GM12864 (cell line): ENCODE measurements around the gene STX7.

Source experiments
- DNase-seq: peaks from one replicate; pipeline ENCODE4 v3.0.0-alpha.2; 2011; ENCODE audit warnings: low read depth
- H3K4me3 ChIP-seq: 2 replicates; pipeline ENCODE4 v1.5.1; 2011; ENCODE audit warnings: mild to moderate bottlenecking, low read depth, low read length, control low read depth
- TF ChIP-seq, protein P1 (sequence below): IDR thresholded peaks from 2 replicates; pipeline ENCODE4 v1.5.1; 2011; ENCODE audit warnings: low read depth, mild to moderate bottlenecking, moderate library complexity, low read length, control low read depth, inconsistent platforms; ENCODE audit errors: missing control alignments

The STX7 gene

GRCh38 chr6:132506869-132507808 is 5.8 kb downstream of the STX7 start:
- no peak overlapping the region for H3K4me3 ChIP-seq
- TF ChIP-seq, protein P1, sequence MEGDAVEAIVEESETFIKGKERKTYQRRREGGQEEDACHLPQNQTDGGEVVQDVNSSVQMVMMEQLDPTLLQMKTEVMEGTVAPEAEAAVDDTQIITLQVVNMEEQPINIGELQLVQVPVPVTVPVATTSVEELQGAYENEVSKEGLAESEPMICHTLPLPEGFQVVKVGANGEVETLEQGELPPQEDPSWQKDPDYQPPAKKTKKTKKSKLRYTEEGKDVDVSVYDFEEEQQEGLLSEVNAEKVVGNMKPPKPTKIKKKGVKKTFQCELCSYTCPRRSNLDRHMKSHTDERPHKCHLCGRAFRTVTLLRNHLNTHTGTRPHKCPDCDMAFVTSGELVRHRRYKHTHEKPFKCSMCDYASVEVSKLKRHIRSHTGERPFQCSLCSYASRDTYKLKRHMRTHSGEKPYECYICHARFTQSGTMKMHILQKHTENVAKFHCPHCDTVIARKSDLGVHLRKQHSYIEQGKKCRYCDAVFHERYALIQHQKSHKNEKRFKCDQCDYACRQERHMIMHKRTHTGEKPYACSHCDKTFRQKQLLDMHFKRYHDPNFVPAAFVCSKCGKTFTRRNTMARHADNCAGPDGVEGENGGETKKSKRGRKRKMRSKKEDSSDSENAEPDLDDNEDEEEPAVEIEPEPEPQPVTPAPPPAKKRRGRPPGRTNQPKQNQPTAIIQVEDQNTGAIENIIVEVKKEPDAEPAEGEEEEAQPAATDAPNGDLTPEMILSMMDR: no peak
- no peak for DNase-seq

DNA sequence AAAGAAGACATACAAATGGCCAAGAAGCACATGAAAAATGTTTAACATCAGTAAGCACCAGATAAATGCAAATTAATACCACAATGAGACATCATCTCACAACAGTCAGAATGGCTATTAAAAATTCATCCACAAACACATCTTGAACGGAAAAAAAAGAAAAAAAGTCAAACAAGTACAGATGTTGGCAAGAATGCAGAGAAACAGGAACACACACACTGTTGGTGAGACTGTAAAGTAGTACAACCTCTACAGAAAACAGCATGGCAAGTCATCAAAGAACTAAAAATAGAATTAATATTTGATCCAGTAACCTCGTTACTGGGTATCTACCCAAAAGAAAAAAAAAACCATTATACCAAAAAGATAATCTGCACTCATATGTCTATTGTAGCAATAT is 6.5 kb downstream of the STX7 start:
- DNase-seq: no peak
- H3K4me3 ChIP-seq: no peak overlapping the region
- TF ChIP-seq, protein P1: no peak

- DNase-seq: no peak
- TF ChIP-seq, protein P1: no peak
- no peak overlapping the region for H3K4me3 ChIP-seq
These were observed 7.8 kb downstream of the STX7 start for GRCh38 chr6:132505158-132505557.

DNA sequence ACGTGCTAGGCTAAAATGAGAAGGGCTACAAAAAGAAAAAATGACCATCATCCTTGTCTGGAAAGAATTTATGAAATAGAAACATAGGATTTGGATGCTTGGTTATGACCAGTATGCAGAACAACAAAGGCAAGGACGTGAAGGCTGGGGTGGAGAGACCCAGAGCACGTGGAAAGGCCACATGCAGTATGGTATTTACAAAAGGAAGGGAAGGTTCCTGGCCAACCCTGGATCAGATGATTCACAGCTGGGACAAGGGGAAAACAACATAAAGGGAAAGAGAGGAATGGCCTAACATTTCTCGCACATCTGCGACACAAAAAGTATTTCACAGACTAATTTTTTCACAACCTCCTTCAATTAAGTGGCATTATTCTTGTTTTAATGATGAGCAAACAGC is 8.2 kb downstream of the STX7 start:
- TF ChIP-seq, protein P1: no peak
- no peak for DNase-seq
- no peak overlapping the region for H3K4me3 ChIP-seq

- DNase-seq: no peak
- TF ChIP-seq, protein P1: no peak
- H3K4me3 ChIP-seq: no peak overlapping the region
These were observed 13.2 kb downstream of the STX7 start for GRCh38 chr6:132499757-132500156.

DNA sequence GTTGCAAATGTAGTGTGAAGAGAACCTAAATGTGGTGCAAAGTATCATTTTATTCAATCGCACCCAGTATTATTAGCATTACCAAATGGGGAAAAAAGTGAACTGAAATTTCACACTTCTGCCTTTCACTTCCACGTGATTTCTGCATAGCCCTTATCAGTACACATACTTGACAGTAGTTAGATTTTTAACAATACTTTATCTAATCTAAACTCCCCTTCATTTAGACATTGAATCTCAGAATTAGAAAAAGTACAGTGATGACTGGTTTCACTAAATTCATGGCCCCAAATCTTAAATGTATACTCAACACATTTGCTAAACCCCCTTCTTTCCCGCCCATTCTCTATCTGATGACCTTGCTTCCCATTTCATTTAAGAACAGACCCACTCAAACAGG is 14.3 kb downstream of the STX7 start:
- TF ChIP-seq, protein P1: no peak
- no peak for DNase-seq
- H3K4me3 ChIP-seq: no peak overlapping the region

- TF ChIP-seq, protein P1: no peak
- H3K4me3 ChIP-seq: no peak overlapping the region
- no peak for DNase-seq
These were observed 16.3 kb downstream of the STX7 start for GRCh38 chr6:132496519-132497180.
